ENCODE results near the gene PYROXD2.

PYROXD2 gene

GRCh38 chr10:98457721-98458120 is 42.7 kb upstream of the PYROXD2 start:
- no peak overlapping the region for H3K4me3 ChIP-seq (replicated peaks; ENCODE audit: low read depth, low read length)
- TF ChIP-seq, protein P1, sequence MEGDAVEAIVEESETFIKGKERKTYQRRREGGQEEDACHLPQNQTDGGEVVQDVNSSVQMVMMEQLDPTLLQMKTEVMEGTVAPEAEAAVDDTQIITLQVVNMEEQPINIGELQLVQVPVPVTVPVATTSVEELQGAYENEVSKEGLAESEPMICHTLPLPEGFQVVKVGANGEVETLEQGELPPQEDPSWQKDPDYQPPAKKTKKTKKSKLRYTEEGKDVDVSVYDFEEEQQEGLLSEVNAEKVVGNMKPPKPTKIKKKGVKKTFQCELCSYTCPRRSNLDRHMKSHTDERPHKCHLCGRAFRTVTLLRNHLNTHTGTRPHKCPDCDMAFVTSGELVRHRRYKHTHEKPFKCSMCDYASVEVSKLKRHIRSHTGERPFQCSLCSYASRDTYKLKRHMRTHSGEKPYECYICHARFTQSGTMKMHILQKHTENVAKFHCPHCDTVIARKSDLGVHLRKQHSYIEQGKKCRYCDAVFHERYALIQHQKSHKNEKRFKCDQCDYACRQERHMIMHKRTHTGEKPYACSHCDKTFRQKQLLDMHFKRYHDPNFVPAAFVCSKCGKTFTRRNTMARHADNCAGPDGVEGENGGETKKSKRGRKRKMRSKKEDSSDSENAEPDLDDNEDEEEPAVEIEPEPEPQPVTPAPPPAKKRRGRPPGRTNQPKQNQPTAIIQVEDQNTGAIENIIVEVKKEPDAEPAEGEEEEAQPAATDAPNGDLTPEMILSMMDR (IDR thresholded peaks at IDR 0.05; ENCODE audit: low read depth, low read length, missing control alignments): no peak
- no peak for DNase-seq (ENCODE audit: extremely low read depth, low read depth)

GRCh38 chr10:98456686-98457482 is 41.9 kb upstream of the PYROXD2 start:
- no peak overlapping the region for H3K4me3 ChIP-seq (replicated peaks; ENCODE audit: low read depth, low read length)
- DNase-seq (ENCODE audit: extremely low read depth, low read depth): no peak
- TF ChIP-seq, protein P1 (IDR thresholded peaks at IDR 0.05; ENCODE audit: low read depth, low read length, missing control alignments): no peak

GRCh38 chr10:98456043-98456570 is 41.1 kb upstream of the PYROXD2 start:
- DNase-seq (ENCODE audit: extremely low read depth, low read depth): no peak
- no peak overlapping the region for H3K4me3 ChIP-seq (replicated peaks; ENCODE audit: low read depth, low read length)
- TF ChIP-seq, protein P1 (IDR thresholded peaks at IDR 0.05; ENCODE audit: low read depth, low read length, missing control alignments): no peak

DNA sequence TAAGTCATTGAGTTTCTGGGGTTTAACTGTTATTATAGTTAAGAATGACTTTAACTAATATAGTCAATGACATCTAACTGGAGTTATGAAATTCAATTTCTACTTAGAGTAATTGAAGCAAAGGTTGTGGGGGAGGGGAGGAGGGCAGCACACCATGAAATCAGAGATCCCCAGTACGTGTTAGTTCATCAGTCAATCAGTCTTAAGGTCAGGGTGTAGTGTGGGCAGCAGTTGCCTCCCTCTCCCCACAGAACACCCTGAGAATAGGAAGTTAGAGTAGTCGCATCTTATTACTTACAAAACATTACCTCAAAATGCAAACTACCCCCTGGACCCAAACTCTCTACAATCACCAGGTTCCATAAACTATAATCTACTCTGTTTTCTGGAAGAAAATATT is 38.7 kb upstream of the PYROXD2 start:
- no peak overlapping the region for H3K4me3 ChIP-seq (replicated peaks; ENCODE audit: low read depth, low read length)
- DNase-seq (ENCODE audit: extremely low read depth, low read depth): no peak
- TF ChIP-seq, protein P1 (IDR thresholded peaks at IDR 0.05; ENCODE audit: low read depth, low read length, missing control alignments): no peak

DNA sequence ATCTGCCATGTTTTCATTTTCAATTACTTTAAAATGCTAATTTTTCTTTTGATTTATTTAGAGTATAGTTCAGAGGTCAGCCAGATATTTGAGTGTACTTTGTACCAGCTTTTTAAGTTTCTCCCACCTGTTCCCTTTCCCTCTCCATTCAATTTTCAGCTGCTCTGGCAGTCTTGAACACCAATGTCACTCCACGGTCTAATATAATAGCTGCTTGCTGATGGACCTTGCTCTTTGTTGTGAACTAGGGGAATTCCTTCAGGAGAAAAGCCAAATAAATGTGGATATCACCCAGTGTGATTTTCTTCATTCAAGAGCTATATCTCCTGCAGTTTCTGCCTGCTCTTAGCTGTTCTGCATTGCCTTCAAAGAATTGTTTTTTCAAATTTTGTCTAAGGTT is 35.6 kb upstream of the PYROXD2 start:
- DNase-seq (ENCODE audit: extremely low read depth, low read depth): no peak
- TF ChIP-seq, protein P1 (IDR thresholded peaks at IDR 0.05; ENCODE audit: low read depth, low read length, missing control alignments): no peak
- no peak overlapping the region for H3K4me3 ChIP-seq (replicated peaks; ENCODE audit: low read depth, low read length)

GRCh38 chr10:98449287-98449686 is 34.3 kb upstream of the PYROXD2 start:
- TF ChIP-seq, protein P1 (IDR thresholded peaks at IDR 0.05; ENCODE audit: low read depth, low read length, missing control alignments): no peak
- DNase-seq (ENCODE audit: extremely low read depth, low read depth): no peak
- no peak overlapping the region for H3K4me3 ChIP-seq (replicated peaks; ENCODE audit: low read depth, low read length)

All from HFF-Myc (cell line).